HG03025 (cell line): ENCODE data around the gene XKR7.

ENCODE experiments used
- ATAC-seq: cut with Tn5 transposase; IDR thresholded peaks from one replicate; pipeline ENCODE4 v1.9.1; 2021; ENCODE audit warnings: mild to moderate bottlenecking, moderate library complexity; ENCODE audit not compliant: unreplicated experiment, low FRiP score

The XKR7 gene

GRCh38 chr20:31943052-31943471, 24.9 kb upstream of the XKR7 start:
- ATAC-seq: no peak

- no peak for ATAC-seq
Measured at GRCh38 chr20:31945319-31945718, 22.6 kb upstream of the XKR7 start.

- ATAC-seq: no peak
Measured at GRCh38 chr20:31945785-31946184, 22.2 kb upstream of the XKR7 start.

- no peak for ATAC-seq
Measured at GRCh38 chr20:31948008-31948407, 19.9 kb upstream of the XKR7 start.

GRCh38 chr20:31949877-31950646, 17.9 kb upstream of the XKR7 start:
- no peak for ATAC-seq

- no peak for ATAC-seq
Measured at GRCh38 chr20:31951203-31951529, 16.8 kb upstream of the XKR7 start.

- peak; percentile 81 for ATAC-seq
Measured at GRCh38 chr20:31951530-31952453, 16.2 kb upstream of the XKR7 start, which contains the start of gene PDRG1. Gene PDRG1 (minus strand): TSS chr20:31952046. CDS start chr20:31951961, 85 bp downstream.

- no peak for ATAC-seq
Measured at GRCh38 chr20:31953556-31954148, 14.3 kb upstream of the XKR7 start.

GRCh38 chr20:31954500-31954899, 13.5 kb upstream of the XKR7 start:
- no peak for ATAC-seq

- no peak for ATAC-seq
Measured at GRCh38 chr20:31956556-31957526, 11.1 kb upstream of the XKR7 start.

- ATAC-seq: no peak
Measured at GRCh38 chr20:31962761-31963160, 5.2 kb upstream of the XKR7 start.

GRCh38 chr20:31963889-31964288, 4.1 kb upstream of the XKR7 start:
- no peak for ATAC-seq

GRCh38 chr20:31966991-31967655, 828 bp upstream of the XKR7 start:
- no peak for ATAC-seq

GRCh38 chr20:31968291-31969126, 558 bp downstream of the XKR7 start:
- no peak for ATAC-seq

- ATAC-seq: no peak
Measured at GRCh38 chr20:31969991-31970390, 2.0 kb downstream of the XKR7 start.

- ATAC-seq: no peak
Measured at GRCh38 chr20:31972471-31973021, 4.6 kb downstream of the XKR7 start.

GRCh38 chr20:31974296-31974695, 6.3 kb downstream of the XKR7 start:
- ATAC-seq: no peak

GRCh38 chr20:31974951-31975487, 7.1 kb downstream of the XKR7 start:
- ATAC-seq: no peak
